Nephron progenitor cell (in vitro differentiated cells): ENCODE data around the gene IL10.

ENCODE experiments used
- DNase-seq: peaks from one replicate; pipeline ENCODE4 v3.0.0; 2021
- H3K27ac Mint-ChIP-seq: 2 replicates; pipeline ENCODE4 v1.8.0; 2021; ENCODE audit warnings: mild to moderate bottlenecking, moderate library complexity, mixed read lengths
- H3K27me3 Mint-ChIP-seq: 2 replicates; pipeline ENCODE4 v1.8.0; 2021; ENCODE audit warnings: mild to moderate bottlenecking, low read depth, mixed read lengths; ENCODE audit not compliant: poor library complexity
- H3K36me3 Mint-ChIP-seq: 2 replicates; pipeline ENCODE4 v1.8.0; 2021; ENCODE audit warnings: low read depth, mixed read lengths
- H3K4me1 Mint-ChIP-seq: 2 replicates; pipeline ENCODE4 v1.8.0; 2021; ENCODE audit warnings: mixed read lengths
- H3K4me3 Mint-ChIP-seq: 2 replicates; pipeline ENCODE4 v1.8.0; 2021; ENCODE audit warnings: mild to moderate bottlenecking, moderate library complexity, mixed read lengths
- H3K9me3 Mint-ChIP-seq: 2 replicates; pipeline ENCODE4 v1.8.0; 2021; ENCODE audit warnings: mild to moderate bottlenecking, moderate library complexity, mixed read lengths
- CTCF ChIP-seq: fragments of 200-600 bp; sonication (generic); IDR thresholded peaks from 2 replicates; pipeline ENCODE4 v1.5.0; 2021; ENCODE audit warnings: antibody characterized with exemption

IL10 gene

DNA sequence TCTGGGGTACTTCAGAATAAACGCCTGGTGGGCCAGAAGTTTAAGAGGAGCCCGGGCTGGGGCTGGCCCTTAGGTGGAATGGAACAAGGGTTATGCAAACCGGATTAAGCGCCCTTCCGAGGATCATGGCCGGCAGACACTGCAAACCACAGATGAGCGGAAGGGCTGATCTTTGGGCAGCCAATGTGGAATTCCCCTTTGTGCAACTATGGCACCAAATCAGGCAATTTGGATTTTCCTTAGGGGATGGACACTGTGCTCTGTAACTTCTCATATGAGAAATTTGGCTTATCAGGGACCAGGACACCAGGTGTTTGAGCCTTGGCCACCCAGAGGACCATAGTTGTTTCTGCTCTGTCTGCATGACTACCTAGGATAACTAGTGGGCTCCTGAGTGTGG is 5.7 kb upstream of the IL10 start:
- peaks cover 25% of the 10 kb centered on the region for H3K4me1 Mint-ChIP-seq

GRCh38 chr1:206776229-206776628 is 3.9 kb upstream of the IL10 start:
- no peak for TF ChIP-seq CTCF
- H3K27me3 Mint-ChIP-seq: peaks cover 5% of the 10 kb centered on the region

More for the DNA sequence above, 5.7 kb upstream of the IL10 start:
- Mint-ChIP-seq H3K9me3 (no peaks in the 10 kb centered on the region), H3K36me3 (no peaks in the 10 kb centered on the region), H3K27ac (no peak overlapping the region), H3K27me3 (no peaks in the 10 kb centered on the region), H3K4me3 (no peak overlapping the region)
- no peak for TF ChIP-seq CTCF
- DNase-seq: no peak

DNA sequence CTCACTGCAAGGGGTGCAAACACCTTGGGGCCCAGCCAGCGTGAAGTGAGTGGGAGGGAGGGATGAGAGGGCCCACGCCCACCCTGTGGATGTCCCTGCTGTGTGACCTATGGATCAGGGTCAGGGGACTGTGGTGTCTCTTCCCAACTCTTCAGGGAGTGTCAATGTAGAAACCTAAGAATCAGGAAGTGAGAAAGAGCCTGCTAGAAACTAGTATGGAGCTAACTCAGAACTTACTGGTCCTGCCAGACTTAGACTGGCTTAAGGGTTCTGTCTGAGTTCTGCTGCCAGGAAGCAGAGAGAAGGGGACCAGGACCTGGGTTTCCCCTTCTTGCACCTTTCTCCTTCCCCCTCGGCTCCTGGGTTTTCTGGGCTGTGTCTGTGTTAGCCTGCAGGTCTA is 1.8 kb upstream of the IL10 start:
- no peak for TF ChIP-seq CTCF
- no peaks in the 10 kb centered on the region for H3K9me3 Mint-ChIP-seq
- peaks cover 46% of the 10 kb centered on the region for H3K4me1 Mint-ChIP-seq
- H3K27ac Mint-ChIP-seq: no peak overlapping the region
- H3K4me3 Mint-ChIP-seq: no peak overlapping the region
- DNase-seq: no peak
- H3K36me3 Mint-ChIP-seq: no peaks in the 10 kb centered on the region
- peaks cover 8% of the 10 kb centered on the region for H3K27me3 Mint-ChIP-seq

More at GRCh38 chr1:206776229-206776628, 3.9 kb upstream of the IL10 start:
- Mint-ChIP-seq H3K27ac (no peak overlapping the region), H3K4me1 (peaks cover 25% of the 10 kb centered on the region), H3K4me3 (no peak overlapping the region), H3K36me3 (no peaks in the 10 kb centered on the region), H3K9me3 (no peaks in the 10 kb centered on the region)
- DNase-seq: no peak

DNA sequence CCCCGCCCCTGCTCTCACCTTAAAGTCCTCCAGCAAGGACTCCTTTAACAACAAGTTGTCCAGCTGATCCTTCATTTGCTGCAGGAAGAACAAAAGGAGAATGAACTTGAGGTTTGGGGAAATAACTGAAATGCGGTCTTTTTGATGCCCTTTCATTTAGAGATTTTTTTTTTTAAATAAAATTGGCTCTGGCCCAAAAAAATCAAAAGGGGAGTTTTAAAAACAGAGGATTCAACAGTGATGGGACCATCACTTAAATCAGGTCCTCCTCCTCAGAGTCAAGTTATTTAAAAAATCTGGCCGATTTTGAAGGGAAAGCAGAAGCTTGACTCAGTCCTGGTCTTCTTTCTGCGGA is 979 bp downstream of the IL10 start:
- no peak for TF ChIP-seq CTCF
- H3K27me3 Mint-ChIP-seq: peaks cover 14% of the 10 kb centered on the region
- H3K4me3 Mint-ChIP-seq: peak overlapping the region; percentile 59
- H3K27ac Mint-ChIP-seq: no peak overlapping the region
- H3K36me3 Mint-ChIP-seq: no peaks in the 10 kb centered on the region
- peaks cover 70% of the 10 kb centered on the region for H3K4me1 Mint-ChIP-seq
- no peaks in the 10 kb centered on the region for H3K9me3 Mint-ChIP-seq
- DNase-seq: no peak

- peaks cover 76% of the 10 kb centered on the region for H3K4me1 Mint-ChIP-seq
- H3K27me3 Mint-ChIP-seq: peaks cover 19% of the 10 kb centered on the region
- no peak for TF ChIP-seq CTCF
- H3K36me3 Mint-ChIP-seq: no peaks in the 10 kb centered on the region
- peak within 1 kb of the TSS; percentile 94 for H3K27ac Mint-ChIP-seq
- peak within 1 kb of the TSS; percentile 59 for H3K4me3 Mint-ChIP-seq
- H3K9me3 Mint-ChIP-seq: no peaks in the 10 kb centered on the region
- no peak for DNase-seq
Measured at GRCh38 chr1:206770531-206771337, 1.6 kb downstream of the IL10 start, which contains the start of gene IL19. TSS of gene IL19 (plus strand) at chr1:206770773. CDS start at chr1:206836663, 65,890 bp downstream.

- Mint-ChIP-seq H3K27ac (no peak overlapping the region), H3K9me3 (peaks cover 3% of the 10 kb centered on the region), H3K36me3 (no peaks in the 10 kb centered on the region), H3K4me3 (no peak overlapping the region), H3K27me3 (peaks cover 21% of the 10 kb centered on the region), H3K4me1 (peaks cover 74% of the 10 kb centered on the region)
- no peak for DNase-seq
- TF ChIP-seq CTCF: no peak
Measured at GRCh38 chr1:206769304-206769731, 3.0 kb downstream of the IL10 start.
